SK-N-SH (cell line): ENCODE results near the gene GLIS1. TPM values are rescaled to one million over a fixed set of nuclear protein-coding genes. Genes with fewer than 3 reads are reported as not detected.

Source experiments
- CTCF ChIA-PET: fragments of 300-600, 350-600 bp; formaldehyde crosslinking; extraction: SDS; loops from one replicate; lab custom pipeline; 2021; lab: Yijun Ruan, JAX
- POLR2A ChIA-PET: fragments of 350-600 bp; sonication (Branson Sonifier 250); formaldehyde crosslinking; extraction: SDS; loops from one replicate; lab custom pipeline; 2020; ENCODE audit warnings: antibody characterized with exemption, inconsistent platforms; lab: Yijun Ruan, JAX
- DNase-seq: peaks from one replicate; pipeline ENCODE4 v3.0.0; 2012
- H2AFZ ChIP-seq: fragments of 200-600 bp; sonication (generic); 2 replicates; pipeline ENCODE4 v1.8.1; 2016; ENCODE audit warnings: antibody characterized with exemption, mild to moderate bottlenecking, low read depth
- H3F3A ChIP-seq: fragments of 200-600 bp; sonication (generic); replicated peaks from 2 replicates; pipeline ENCODE3; 2016; ENCODE audit warnings: antibody characterized with exemption, mild to moderate bottlenecking; ENCODE audit not compliant: insufficient read depth
- H3K27ac ChIP-seq, 2 experiments: fragments of 200-500 bp in 1 of 2; fragments of 200-600 bp in 1 of 2; sonication (Bioruptor generic) in 1 of 2; sonication (generic), shearing (Covaris generic) in 1 of 2; 2 replicates each; pipeline versions ENCODE4 v1.5.1 to v1.6.1; 2014 to 2016; ENCODE audit warnings: low read depth in 2 of 2, inconsistent platforms in 1 of 2, low read length in 1 of 2, mild to moderate bottlenecking in 1 of 2, mixed read lengths in 1 of 2
- H3K27me3 ChIP-seq: fragments of 200-600 bp; sonication (generic), shearing (Covaris generic); 2 replicates; pipeline ENCODE4 v1.6.1; 2016; ENCODE audit warnings: mixed run types; ENCODE audit not compliant: insufficient read depth
- H3K36me3 ChIP-seq, 2 experiments: fragments of 200-500 bp in 1 of 2; fragments of 200-600 bp in 1 of 2; sonication (Bioruptor generic) in 1 of 2; sonication (generic) in 1 of 2; replicated peaks in 1 of 2; 2 replicates each; pipeline versions ENCODE3 to v1.5.1; 2014 to 2016; ENCODE audit warnings: low read length in 1 of 2, mild to moderate bottlenecking in 1 of 2; ENCODE audit not compliant: insufficient read depth in 2 of 2, control insufficient read depth in 1 of 2
- H3K4me1 ChIP-seq, 2 experiments: fragments of 200-500 bp in 1 of 2; fragments of 200-600 bp in 1 of 2; sonication (Bioruptor generic) in 1 of 2; sonication (generic), shearing (Covaris generic) in 1 of 2; 2 replicates each; pipeline versions ENCODE4 v1.5.1 to v1.6.1; 2014 to 2016; ENCODE audit warnings: low read depth in 1 of 2, low read length in 1 of 2, mixed run types in 1 of 2; ENCODE audit not compliant: insufficient read depth in 2 of 2, control insufficient read depth in 1 of 2
- H3K4me2 ChIP-seq: fragments of 200-600 bp; sonication (generic), shearing (Covaris generic); 2 replicates; pipeline ENCODE4 v1.6.1; 2017; ENCODE audit warnings: mixed run types
- H3K4me3 ChIP-seq, 2 experiments: fragments of 200-500 bp in 1 of 2; fragments of 200-600 bp in 1 of 2; sonication (Bioruptor generic) in 1 of 2; sonication (generic), shearing (Covaris generic) in 1 of 2; 2 replicates each; pipeline versions ENCODE4 v1.5.1 to v1.8.1; 2014 to 2016; ENCODE audit warnings: low read depth in 2 of 2, inconsistent platforms in 1 of 2, low read length in 1 of 2, mild to moderate bottlenecking in 1 of 2, mixed read lengths in 1 of 2, moderate library complexity in 1 of 2
- H3K79me2 ChIP-seq: fragments of 200-600 bp; sonication (generic); 2 replicates; pipeline ENCODE4 v1.8.1; 2017; ENCODE audit warnings: mild to moderate bottlenecking; ENCODE audit not compliant: insufficient read depth
- H3K9ac ChIP-seq: fragments of 200-600 bp; sonication (generic); 2 replicates; pipeline ENCODE4 v1.6.1; 2017; ENCODE audit warnings: mixed run types
- H3K9me2 ChIP-seq: fragments of 200-600 bp; sonication (generic); 2 replicates; pipeline ENCODE4 v1.6.1; 2017; ENCODE audit warnings: mixed run types
- H3K9me3 ChIP-seq: fragments of 200-600 bp; sonication (generic); 2 replicates; pipeline ENCODE4 v1.6.1; 2017; ENCODE audit warnings: mixed run types, mild to moderate bottlenecking, moderate library complexity
- H4K20me1 ChIP-seq: fragments of 200-600 bp; sonication (generic); 2 replicates; pipeline ENCODE4 v1.6.1; 2017; ENCODE audit warnings: mild to moderate bottlenecking, mixed run types; ENCODE audit not compliant: insufficient read depth
- EP300 ChIP-seq, 2 experiments: IDR thresholded peaks; 2 replicates each; pipeline versions ENCODE4 v1.4.0 to v1.6.1; 2012; ENCODE audit warnings: borderline replicate concordance in 1 of 2, low read depth in 1 of 2, low read length in 1 of 2
- EZH2phosphoT487 ChIP-seq: fragments of 200-600 bp; sonication (generic); IDR thresholded peaks from 2 replicates; pipeline ENCODE4 v1.6.1; 2017; ENCODE audit warnings: low read depth, mixed run types, mild to moderate bottlenecking, antibody characterized with exemption, moderate library complexity, borderline replicate concordance
- FOXM1 ChIP-seq: IDR thresholded peaks from 2 replicates; pipeline ENCODE4 v1.4.0; 2012; ENCODE audit warnings: low read depth, mild to moderate bottlenecking
- GATA2 ChIP-seq: sonication (generic); formaldehyde crosslinking; IDR thresholded peaks from 2 replicates; pipeline ENCODE4 v1.5.0; 2020; ENCODE audit warnings: mild to moderate bottlenecking, missing genetic modification reagents
- MEF2A ChIP-seq: IDR thresholded peaks from 2 replicates; pipeline ENCODE4 v1.4.0; 2012; ENCODE audit warnings: low read depth, borderline replicate concordance
- NRF1 ChIP-seq: IDR thresholded peaks from 2 replicates; pipeline ENCODE4 v1.6.1; 2012; ENCODE audit warnings: low read depth, mild to moderate bottlenecking, low read length
- POLR2AphosphoS5 ChIP-seq: IDR thresholded peaks from 2 replicates; pipeline ENCODE4 v1.6.1; 2012; ENCODE audit warnings: low read depth, low read length
- RAD21 ChIP-seq: IDR thresholded peaks from 2 replicates; pipeline ENCODE4 v1.6.1; 2012; ENCODE audit warnings: mild to moderate bottlenecking, low read length
- RCOR1 ChIP-seq: fragments of 150-350 bp; IDR thresholded peaks from 2 replicates; pipeline ENCODE4 v1.6.1; 2017; ENCODE audit warnings: antibody characterized with exemption, low read length
- REST ChIP-seq: IDR thresholded peaks from 2 replicates; pipeline ENCODE4 v1.6.1; 2012; ENCODE audit warnings: mild to moderate bottlenecking, low read depth, low read length, moderate library complexity
- RXRA ChIP-seq: IDR thresholded peaks from 2 replicates; pipeline ENCODE4 v1.4.0; 2012; ENCODE audit warnings: low read depth, mild to moderate bottlenecking, borderline replicate concordance
- SIN3A ChIP-seq: IDR thresholded peaks from 2 replicates; pipeline ENCODE4 v1.6.1; 2012; ENCODE audit warnings: low read depth, mild to moderate bottlenecking, low read length, moderate library complexity, borderline replicate concordance
- SMC3 ChIP-seq: IDR thresholded peaks from 2 replicates; pipeline ENCODE4 v1.6.1; 2012; ENCODE audit warnings: low read depth, low read length, improper control_type of control experiment
- TCF12 ChIP-seq: IDR thresholded peaks from 2 replicates; pipeline ENCODE4 v1.4.0; 2012
- USF2 ChIP-seq: fragments of 150-350 bp; IDR thresholded peaks from 2 replicates; pipeline ENCODE4 v1.6.1; 2017; ENCODE audit warnings: antibody characterized with exemption, low read length, low read depth, borderline replicate concordance
- WGBS: methylation state at CpG from one replicate; pipeline ENCODE4 v1.1.6; 2017; ENCODE audit warnings: low lambda C conversion rate; 5-methylcytosine and 5-hydroxymethylcytosine counted together
- polyA plus RNA-seq, 3 experiments: library from polyadenylated mRNA; depleted of rRNA; stranded (reverse); fragments of >200 nt; gene quantifications; 2 replicates each; pipeline ENCODE4 v1.2.3, GENCODE V29; 2012
- TF ChIP-seq, protein P1 (sequence below): IDR thresholded peaks from 2 replicates; pipeline ENCODE4 v1.4.0; 2012; ENCODE audit warnings: low read depth, borderline replicate concordance
- TF ChIP-seq, protein P2 (sequence below): fragments of 150-350 bp; IDR thresholded peaks from 2 replicates; pipeline ENCODE4 v1.6.1; 2016; ENCODE audit warnings: mild to moderate bottlenecking, low read depth, low read length
- TF ChIP-seq, protein P3 (sequence below): fragments of 200-600 bp; sonication (generic); IDR thresholded peaks from 2 replicates; pipeline ENCODE4 v1.6.1; 2017; ENCODE audit warnings: antibody characterized with exemption, mild to moderate bottlenecking, moderate library complexity
- TF ChIP-seq, protein P4 (sequence below): IDR thresholded peaks from 2 replicates; pipeline ENCODE4 v1.4.0; 2012; ENCODE audit warnings: low read depth

The GLIS1 gene
- polyA plus RNA-seq, 1 of the 3 experiments (the other 2 are of a cell fraction), result 0.13 TPM

DNA sequence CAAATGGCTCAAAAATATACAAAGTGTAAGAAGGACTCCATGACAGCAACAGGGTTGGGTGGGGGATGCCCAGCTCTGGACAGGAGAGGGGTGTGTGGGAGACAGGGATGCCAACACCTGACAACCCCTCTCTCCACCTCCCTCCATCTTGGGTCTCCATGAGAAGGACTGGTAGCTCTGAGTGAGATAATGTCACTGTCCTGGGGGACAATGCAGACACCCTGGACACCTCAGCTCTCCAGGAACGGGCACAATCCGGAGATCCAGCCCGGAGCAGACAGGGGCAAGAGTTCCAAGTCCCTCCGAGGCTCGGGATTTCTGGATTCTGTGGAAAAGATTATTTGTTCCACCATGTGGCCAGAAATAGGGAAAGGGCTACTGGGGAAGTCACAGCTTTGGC, 122.5 kb downstream of the GLIS1 start:
- WGBS, result 69% methylated on average over 5 of the region's 5 CpGs
- ChIA-PET POLR2A (no interaction called here), CTCF (interaction anchor here (1.0 to 2.5 kb wide), 6 partner anchors 11 to 25 kb away, joined by 3 to 8 read pairs (median 4); no protein-coding TSS in a partner anchor)
- Histone ChIP-seq H3K4me2 (no peak overlapping the region), H3K79me2 (no peaks in the 10 kb centered on the region), H3K36me3 (no peaks in the 10 kb centered on the region), H3K4me3 (no peak overlapping the region), H3K9me2 (no peaks in the 10 kb centered on the region), H3F3A (no peaks in the 10 kb centered on the region), H3K27me3 (no peaks in the 10 kb centered on the region), H3K27ac (no peak overlapping the region), H3K9ac (no peak overlapping the region), H2AFZ (no peak overlapping the region), H3K4me1 (peaks cover 0 to 33% of the 10 kb centered on the region in 2 experiments; a peak in 1 of 4 replicates), H3K9me3 (no peaks in the 10 kb centered on the region), H4K20me1 (no peaks in the 10 kb centered on the region)
- no peak for DNase-seq
- TF ChIP-seq REST, result no peak
- TF ChIP-seq, protein P1, sequence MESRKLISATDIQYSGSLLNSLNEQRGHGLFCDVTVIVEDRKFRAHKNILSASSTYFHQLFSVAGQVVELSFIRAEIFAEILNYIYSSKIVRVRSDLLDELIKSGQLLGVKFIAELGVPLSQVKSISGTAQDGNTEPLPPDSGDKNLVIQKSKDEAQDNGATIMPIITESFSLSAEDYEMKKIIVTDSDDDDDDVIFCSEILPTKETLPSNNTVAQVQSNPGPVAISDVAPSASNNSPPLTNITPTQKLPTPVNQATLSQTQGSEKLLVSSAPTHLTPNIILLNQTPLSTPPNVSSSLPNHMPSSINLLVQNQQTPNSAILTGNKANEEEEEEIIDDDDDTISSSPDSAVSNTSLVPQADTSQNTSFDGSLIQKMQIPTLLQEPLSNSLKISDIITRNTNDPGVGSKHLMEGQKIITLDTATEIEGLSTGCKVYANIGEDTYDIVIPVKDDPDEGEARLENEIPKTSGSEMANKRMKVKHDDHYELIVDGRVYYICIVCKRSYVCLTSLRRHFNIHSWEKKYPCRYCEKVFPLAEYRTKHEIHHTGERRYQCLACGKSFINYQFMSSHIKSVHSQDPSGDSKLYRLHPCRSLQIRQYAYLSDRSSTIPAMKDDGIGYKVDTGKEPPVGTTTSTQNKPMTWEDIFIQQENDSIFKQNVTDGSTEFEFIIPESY, result no peak
- TF ChIP-seq USF2, result no peak
- no peak for TF ChIP-seq TCF12
- TF ChIP-seq NRF1, result no peak
- no peak for TF ChIP-seq RAD21
- no peak for TF ChIP-seq RXRA
- no peak for TF ChIP-seq SMC3
- TF ChIP-seq RCOR1, result no peak
- no peak for TF ChIP-seq MEF2A
- TF ChIP-seq SIN3A, result no peak
- no peak for TF ChIP-seq EZH2phosphoT487
- TF ChIP-seq, protein P2, sequence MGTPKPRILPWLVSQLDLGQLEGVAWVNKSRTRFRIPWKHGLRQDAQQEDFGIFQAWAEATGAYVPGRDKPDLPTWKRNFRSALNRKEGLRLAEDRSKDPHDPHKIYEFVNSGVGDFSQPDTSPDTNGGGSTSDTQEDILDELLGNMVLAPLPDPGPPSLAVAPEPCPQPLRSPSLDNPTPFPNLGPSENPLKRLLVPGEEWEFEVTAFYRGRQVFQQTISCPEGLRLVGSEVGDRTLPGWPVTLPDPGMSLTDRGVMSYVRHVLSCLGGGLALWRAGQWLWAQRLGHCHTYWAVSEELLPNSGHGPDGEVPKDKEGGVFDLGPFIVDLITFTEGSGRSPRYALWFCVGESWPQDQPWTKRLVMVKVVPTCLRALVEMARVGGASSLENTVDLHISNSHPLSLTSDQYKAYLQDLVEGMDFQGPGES, result no peak
- TF ChIP-seq, protein P3, sequence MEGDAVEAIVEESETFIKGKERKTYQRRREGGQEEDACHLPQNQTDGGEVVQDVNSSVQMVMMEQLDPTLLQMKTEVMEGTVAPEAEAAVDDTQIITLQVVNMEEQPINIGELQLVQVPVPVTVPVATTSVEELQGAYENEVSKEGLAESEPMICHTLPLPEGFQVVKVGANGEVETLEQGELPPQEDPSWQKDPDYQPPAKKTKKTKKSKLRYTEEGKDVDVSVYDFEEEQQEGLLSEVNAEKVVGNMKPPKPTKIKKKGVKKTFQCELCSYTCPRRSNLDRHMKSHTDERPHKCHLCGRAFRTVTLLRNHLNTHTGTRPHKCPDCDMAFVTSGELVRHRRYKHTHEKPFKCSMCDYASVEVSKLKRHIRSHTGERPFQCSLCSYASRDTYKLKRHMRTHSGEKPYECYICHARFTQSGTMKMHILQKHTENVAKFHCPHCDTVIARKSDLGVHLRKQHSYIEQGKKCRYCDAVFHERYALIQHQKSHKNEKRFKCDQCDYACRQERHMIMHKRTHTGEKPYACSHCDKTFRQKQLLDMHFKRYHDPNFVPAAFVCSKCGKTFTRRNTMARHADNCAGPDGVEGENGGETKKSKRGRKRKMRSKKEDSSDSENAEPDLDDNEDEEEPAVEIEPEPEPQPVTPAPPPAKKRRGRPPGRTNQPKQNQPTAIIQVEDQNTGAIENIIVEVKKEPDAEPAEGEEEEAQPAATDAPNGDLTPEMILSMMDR, result no peak
- TF ChIP-seq EP300 (IDR thresholded peaks at IDR 0.05; ENCODE audit: borderline replicate concordance in 1 of 2, low read depth in 1 of 2, low read length in 1 of 2), result no peak
- TF ChIP-seq, protein P4, sequence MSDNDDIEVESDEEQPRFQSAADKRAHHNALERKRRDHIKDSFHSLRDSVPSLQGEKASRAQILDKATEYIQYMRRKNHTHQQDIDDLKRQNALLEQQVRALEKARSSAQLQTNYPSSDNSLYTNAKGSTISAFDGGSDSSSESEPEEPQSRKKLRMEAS, result no peak
- TF ChIP-seq POLR2AphosphoS5, result no peak
- no peak for TF ChIP-seq GATA2 (CRISPR knock-in tag)
- TF ChIP-seq FOXM1, result no peak
